ENCODE data around the gene WDR17.
"Not testable (repeated sequence)": the region's sequence is repeated elsewhere in the genome, so short reads cannot be mapped to it uniquely, and the experiment has no call there.

Gene WDR17

DNA sequence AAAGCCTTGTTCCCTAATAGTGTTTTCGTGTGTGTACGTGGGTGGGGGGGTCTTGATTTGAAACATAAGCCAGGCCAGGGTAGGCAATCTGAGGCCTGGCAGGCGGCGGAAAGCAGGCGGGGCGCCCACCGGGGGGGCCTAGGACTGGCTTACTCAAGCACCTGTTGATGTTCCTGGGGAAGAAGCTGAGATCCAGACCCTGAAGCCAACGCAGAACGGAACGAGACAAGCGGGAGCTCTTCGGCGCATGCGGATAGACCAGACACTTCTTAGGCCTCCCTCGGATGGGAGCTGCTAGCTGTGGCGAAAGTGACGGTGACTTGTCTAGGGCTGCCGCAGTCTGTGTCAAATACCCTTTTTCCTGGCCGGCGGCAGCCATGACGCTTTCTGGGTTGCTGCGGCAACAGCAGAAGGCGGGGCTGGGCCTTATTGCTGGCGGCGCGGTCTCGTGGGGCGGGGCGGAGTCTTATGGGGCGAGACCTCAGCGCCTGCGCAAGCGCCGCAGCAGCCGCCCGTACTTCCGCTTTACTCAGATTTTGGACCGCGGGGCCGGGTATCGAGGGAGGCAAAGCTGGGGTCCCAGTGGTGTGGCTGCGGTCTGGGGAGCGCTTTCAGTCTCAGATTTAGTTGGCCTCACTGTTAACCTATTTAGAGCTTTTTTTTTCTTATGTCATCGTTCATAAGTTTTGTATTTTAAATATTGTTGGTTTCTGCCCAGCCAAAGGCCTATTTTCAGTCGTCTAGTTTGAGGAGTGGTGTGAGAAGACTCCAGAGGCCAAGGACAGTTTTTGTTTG lies 129.7 kb downstream of the WDR17 start, which contains the start of gene SPATA4:
Gene SPATA4, minus strand, starts transcription at position 402 of the 795 bp plus-strand sequence. Its CDS starts 23 bp downstream, at position 379.
- peak; percentile 95 for DNase-seq

DNA sequence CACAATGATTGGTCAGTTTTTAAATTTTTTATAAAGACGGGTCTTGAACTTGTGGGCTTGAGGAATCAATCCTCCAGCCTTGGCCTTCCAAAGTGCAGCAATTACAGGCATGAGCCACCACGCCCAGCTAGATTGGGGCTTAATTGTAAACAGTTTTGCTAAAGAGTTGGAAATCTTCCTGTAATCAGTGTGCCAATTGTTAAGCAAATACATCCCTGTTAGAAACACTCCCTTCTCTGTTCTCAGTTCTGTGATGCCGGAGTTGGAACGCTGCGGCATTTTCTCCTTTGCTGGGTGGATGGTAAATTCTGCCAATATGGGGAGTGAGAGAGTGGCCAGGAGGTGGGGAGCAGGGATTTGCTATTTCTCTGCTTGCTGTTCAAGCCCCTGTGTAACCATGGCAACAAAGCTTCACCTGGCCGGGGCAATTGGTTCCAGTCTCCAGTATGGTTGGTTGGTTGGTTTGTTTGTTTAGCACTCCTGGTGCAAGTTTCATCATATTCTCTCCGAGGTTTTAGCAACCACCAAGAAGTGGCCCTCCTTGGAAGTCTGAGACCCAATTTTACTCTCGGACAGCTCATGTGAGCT lies 132.8 kb downstream of the WDR17 start:
- no peak for DNase-seq

DNA sequence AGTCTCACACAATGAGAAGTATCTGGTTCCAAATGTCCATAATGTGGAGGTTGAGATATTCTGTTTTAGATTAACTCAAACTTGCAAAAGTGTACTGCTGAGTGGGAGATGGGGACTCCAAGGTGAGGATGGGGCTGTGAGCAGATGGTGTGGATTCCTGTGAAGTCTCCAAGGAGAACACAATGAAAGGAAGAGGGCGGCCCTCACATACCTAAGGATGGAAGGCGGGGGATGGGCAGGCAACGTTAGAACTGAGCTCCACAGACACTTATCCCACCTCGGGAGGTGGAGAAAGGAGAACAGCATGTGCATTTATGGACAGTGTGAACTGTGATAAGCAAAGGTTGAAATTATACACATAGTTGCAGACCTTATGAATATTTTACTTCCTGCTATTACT lies 139.7 kb downstream of the WDR17 start:
- DNase-seq = no peak

GRCh38 chr4:176207839-176208238 lies 142.2 kb downstream of the WDR17 start:
- no peak for DNase-seq

GRCh38 chr4:176209535-176209934 lies 143.9 kb downstream of the WDR17 start:
- DNase-seq = no peak

GRCh38 chr4:176210101-176210500 lies 144.5 kb downstream of the WDR17 start:
- DNase-seq = no peak

DNA sequence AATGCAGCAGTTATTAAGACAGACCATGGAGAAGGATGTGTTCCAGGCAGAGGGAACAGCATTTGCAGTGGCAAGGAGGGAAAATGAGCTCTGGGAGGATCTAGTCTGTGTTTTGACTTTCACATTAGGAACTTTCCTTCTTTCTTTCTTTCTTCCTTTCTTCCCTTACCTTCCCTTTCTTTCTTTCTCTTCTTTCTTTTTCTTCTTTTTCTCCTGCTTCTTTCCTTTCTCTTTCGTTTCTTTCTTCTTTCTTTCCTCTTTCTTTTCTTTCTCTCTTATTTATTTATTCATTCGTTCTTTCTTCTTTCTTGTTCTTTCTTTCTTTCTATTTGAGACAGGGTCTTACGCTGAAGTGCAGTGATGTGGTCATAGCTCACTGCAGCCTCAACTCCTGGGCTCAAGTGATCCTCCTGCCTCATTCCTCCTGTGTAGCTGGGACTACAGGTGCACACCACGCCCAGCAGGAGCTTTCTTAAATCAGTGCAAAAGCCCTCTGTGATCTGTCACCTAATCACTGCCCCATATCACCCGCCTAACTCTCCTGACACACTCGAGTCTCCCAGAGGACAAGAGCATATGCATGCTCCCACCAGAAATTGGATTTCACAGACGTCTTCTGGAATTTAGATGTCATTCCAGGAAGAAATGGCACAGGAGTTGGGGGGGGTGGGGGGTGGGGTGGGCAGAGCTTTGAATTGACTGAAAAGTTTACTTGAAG lies 145.1 kb downstream of the WDR17 start:
- no peak for DNase-seq

- not testable (repeated sequence) for DNase-seq
These were observed 146.7 kb downstream of the WDR17 start for GRCh38 chr4:176212351-176212750.

- no peak for DNase-seq
These were observed 151.9 kb downstream of the WDR17 start for GRCh38 chr4:176217510-176217909.

GRCh38 chr4:176222149-176222548 lies 156.5 kb downstream of the WDR17 start:
- no peak for DNase-seq

- no peak for DNase-seq
These were observed 157.9 kb downstream of the WDR17 start for GRCh38 chr4:176223561-176223960.

DNA sequence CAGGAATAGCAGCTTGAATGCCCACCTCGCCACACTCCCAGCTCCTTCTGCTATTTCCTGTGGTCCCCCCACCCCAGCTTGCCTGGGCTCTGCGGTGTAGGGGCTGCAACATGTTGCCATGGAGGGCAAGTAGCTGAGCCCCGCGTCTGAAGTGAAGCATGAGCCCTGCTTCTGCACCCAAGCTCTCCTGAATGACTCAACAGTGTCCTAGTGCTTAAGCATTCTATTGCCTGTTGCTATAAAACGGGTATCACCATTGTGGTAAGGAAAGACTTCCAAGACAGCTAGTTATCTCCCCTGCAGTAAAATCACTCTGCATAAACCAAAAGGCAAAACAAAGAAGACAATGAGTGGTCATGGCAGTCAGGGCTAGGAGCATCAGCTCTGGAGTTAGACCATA lies 161.1 kb downstream of the WDR17 start:
- no peak for DNase-seq

GRCh38 chr4:176229645-176230044 lies 164.0 kb downstream of the WDR17 start:
- DNase-seq = no peak

Measured in CD4-positive, alpha-beta T cell treated with Interleukin-17A for 4 hours (primary cell).